ENCODE results near the gene RYR2.

Gene RYR2

GRCh38 chr1:237206065-237206414 lies 164.1 kb downstream of the RYR2 start:
- no peak for DNase-seq

- no peak for DNase-seq
These were observed 169.0 kb downstream of the RYR2 start for GRCh38 chr1:237211031-237211430.

GRCh38 chr1:237211540-237211939 lies 169.6 kb downstream of the RYR2 start:
- DNase-seq, result no peak

- no peak for DNase-seq
These were observed 178.0 kb downstream of the RYR2 start for GRCh38 chr1:237219751-237220642.

- no peak for DNase-seq
These were observed 181.4 kb downstream of the RYR2 start for GRCh38 chr1:237223419-237223818.

- DNase-seq, result no peak
These were observed 184.4 kb downstream of the RYR2 start for GRCh38 chr1:237226177-237226944.

- no peak for DNase-seq
These were observed 185.5 kb downstream of the RYR2 start for GRCh38 chr1:237227476-237227875.

GRCh38 chr1:237228421-237228820 lies 186.4 kb downstream of the RYR2 start:
- DNase-seq, result no peak

GRCh38 chr1:237229333-237229732 lies 187.3 kb downstream of the RYR2 start:
- no peak for DNase-seq

- DNase-seq, result no peak
These were observed 190.5 kb downstream of the RYR2 start for GRCh38 chr1:237232501-237232900.

- no peak for DNase-seq
These were observed 193.1 kb downstream of the RYR2 start for GRCh38 chr1:237235091-237235490.

GRCh38 chr1:237237721-237238120 lies 195.7 kb downstream of the RYR2 start:
- no peak for DNase-seq

- DNase-seq, result no peak
These were observed 197.3 kb downstream of the RYR2 start for GRCh38 chr1:237239248-237239647.

GRCh38 chr1:237241038-237241437 lies 199.1 kb downstream of the RYR2 start:
- no peak for DNase-seq

GRCh38 chr1:237244778-237245177 lies 202.8 kb downstream of the RYR2 start:
- DNase-seq, result no peak

GRCh38 chr1:237247442-237247841 lies 205.5 kb downstream of the RYR2 start:
- no peak for DNase-seq

GRCh38 chr1:237249120-237249519 lies 207.1 kb downstream of the RYR2 start:
- DNase-seq, result no peak

GRCh38 chr1:237250055-237250454 lies 208.1 kb downstream of the RYR2 start:
- no peak for DNase-seq

GRCh38 chr1:237255071-237255470 lies 213.1 kb downstream of the RYR2 start:
- no peak for DNase-seq

GRCh38 chr1:237258871-237259270 lies 216.9 kb downstream of the RYR2 start:
- no peak for DNase-seq

- DNase-seq, result no peak
These were observed 219.2 kb downstream of the RYR2 start for GRCh38 chr1:237261198-237261597.

- DNase-seq, result no peak
These were observed 225.8 kb downstream of the RYR2 start for GRCh38 chr1:237267743-237268142.

- DNase-seq, result no peak
These were observed 228.0 kb downstream of the RYR2 start for GRCh38 chr1:237269938-237270337.

GRCh38 chr1:237270353-237270752 lies 228.4 kb downstream of the RYR2 start:
- no peak for DNase-seq

Measured in SW 1271 (cell line).